Measurements from ENCODE around the gene TVP23C.
"Not testable (repeated sequence)": the region's sequence is repeated elsewhere in the genome, so short reads cannot be mapped to it uniquely, and the experiment has no call there.

TVP23C gene

DNA sequence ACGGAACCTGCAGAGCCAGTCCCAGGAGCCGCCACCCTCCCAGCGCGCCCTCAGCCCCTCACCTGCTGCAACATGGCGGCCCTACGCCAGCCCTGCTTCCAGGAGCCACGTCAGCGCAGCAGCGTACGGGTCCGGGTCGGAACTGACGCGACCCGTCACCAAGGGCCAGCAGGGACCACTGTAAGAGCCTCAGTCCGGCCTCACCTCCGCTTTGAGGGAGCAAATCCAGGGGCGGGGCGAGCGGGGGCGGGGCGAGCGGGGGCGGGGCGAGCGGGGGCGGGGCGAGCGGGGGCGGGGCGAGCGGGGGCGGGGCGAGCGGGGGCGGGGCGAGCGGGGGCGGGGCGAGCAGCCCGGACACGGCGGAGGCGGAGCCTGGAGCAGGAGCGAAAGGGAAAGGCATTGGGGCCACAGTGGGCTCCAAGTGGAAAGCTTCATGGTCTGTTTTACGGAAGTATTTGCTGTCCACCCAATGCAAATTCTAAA is at the start of gene TVP23C:
TVP23C (minus strand) TSS at position 109 of the 483 bp plus-strand sequence; CDS start at position 74, 35 bp downstream.
- peak; percentile 8 for DNase-seq (ENCODE audit: low read depth)
- peak within 1 kb of the TSS; percentile 52 for H3K4me3 ChIP-seq (ENCODE audit: control insufficient read depth, low read depth, low read length)

DNA sequence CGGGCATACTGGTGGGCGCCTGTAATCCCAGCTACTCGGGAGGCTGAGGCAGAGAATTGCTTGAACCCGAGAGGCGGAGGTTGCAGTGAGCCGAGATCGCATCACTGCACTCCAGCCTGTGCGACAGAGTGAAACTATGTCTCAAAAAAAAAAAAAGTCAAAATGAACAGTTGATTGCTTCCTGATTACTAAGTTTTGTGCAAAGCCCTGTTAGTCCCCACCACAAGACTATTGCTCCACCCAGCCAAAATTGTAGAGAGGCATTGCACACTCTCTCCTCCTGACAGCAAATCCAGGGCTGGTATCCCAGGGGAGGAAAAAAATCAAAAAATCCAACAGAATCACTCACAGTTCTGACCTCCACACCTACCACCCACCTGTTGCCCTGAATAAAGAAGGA is 29.7 kb upstream of the TVP23C start:
- not testable (repeated sequence) for H3K4me3 ChIP-seq (ENCODE audit: control insufficient read depth, low read depth, low read length); DNase-seq (ENCODE audit: low read depth)

DNA sequence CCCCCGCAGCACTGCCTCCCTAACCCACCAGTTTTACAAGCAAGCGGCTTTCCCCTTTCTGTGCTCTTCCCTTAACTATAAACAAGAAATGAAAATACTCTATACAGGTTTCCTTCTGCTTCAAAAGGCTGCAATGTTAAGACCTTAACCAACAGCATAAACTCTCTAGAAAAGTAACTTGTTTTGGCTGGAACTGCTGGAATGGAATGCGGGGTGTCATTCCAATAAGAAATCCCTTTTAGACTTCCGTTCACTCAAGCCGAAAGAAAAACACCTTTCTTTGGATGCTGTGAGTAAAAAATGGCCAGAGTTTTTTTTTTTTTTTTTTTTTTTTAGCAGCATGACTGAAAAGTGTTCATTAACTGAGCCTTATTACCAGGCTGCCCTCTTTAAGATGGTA is 28.7 kb upstream of the TVP23C start:
- DNase-seq (ENCODE audit: low read depth); H3K4me3 ChIP-seq (ENCODE audit: control insufficient read depth, low read depth, low read length): not testable (repeated sequence)

DNA sequence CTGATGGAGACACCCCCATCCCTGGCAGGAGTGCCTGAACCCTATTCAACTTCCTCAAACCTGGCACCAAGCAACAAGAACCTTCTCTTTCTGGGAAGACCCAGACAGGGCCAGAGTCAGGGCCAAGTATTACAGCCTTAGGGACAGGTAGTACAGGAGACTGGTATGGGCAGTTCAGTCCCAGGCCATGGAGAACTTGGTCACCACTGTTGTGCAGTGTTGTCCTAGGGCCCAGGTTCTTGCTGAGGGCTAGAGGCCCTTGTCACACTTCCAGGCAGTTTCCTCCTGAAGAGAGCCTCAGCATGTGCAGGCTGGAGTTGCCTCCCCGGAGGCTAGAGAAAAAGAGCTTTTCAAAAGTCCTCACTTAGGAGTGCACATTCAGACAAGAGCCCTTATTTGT is 27.6 kb upstream of the TVP23C start:
- not testable (repeated sequence) for H3K4me3 ChIP-seq (ENCODE audit: control insufficient read depth, low read depth, low read length); DNase-seq (ENCODE audit: low read depth)

DNA sequence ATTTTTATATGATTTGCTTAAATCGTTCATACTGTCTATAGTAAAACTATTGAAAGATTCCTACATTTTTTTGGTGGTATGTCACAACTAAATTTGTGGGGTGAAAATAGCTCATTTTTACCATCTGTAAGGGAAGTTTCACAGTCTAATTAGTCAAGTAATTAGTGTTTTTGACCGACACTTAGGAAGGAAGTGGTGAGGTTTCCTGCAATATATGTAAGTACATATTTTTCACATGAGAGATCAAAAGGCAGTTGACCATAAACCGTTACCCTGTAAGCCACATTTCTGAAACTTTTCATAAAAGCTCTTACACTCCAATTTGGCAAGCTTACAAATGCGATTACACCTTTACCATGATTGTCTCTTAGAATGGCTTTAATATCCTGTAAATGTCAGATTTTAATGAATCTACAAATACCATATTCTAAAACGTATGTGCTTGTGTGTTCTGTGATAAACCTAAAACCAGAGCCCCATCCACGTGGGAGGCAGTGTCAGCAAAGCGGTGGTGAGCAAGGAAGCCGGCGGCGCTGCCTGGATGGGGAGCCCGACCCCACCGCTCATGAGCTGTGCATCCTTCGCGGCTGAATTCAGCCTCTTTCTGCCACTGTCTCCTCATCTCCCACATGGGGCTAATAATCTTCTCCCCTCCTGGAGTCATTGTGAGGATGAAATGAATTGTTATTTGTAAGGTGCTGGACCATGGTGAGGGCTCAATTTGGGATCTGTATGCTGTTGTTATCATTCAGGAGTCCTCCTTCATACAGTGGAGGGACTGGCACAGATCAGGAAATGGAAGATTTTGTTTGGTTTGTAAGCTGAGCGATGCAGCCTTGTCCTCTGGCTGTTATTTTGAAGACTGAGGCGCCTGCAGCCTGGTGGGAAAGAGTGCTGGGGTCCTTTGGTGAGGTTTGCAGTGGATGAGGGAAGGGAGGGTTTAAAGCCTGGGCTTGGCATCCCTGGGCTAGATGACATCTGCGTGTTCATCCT is 26.6 kb upstream of the TVP23C start:
- DNase-seq (ENCODE audit: low read depth), result not testable (repeated sequence)

DNA sequence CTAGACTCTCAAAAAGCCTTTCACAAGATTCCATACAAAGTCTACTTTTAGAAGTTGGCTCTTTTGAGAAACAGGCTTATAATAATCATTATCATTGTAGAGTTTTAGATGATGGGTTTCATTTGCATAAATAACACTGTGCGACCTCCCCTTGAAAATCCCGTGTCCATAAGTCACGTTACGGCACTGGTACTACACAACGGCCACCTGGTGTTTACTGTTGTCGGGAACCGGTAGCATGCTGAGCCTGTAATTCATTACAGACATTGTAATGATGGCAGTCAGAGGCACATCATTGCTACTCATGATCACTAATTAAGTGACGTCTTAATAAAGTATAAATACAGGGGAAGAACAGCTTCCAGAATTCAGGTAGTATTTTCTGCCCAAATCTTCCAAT is 24.7 kb upstream of the TVP23C start:
- H3K4me3 ChIP-seq (ENCODE audit: control insufficient read depth, low read depth, low read length); DNase-seq (ENCODE audit: low read depth): not testable (repeated sequence)

More for the DNA sequence above, 26.6 kb upstream of the TVP23C start:
- H3K4me3 ChIP-seq (ENCODE audit: control insufficient read depth, low read depth, low read length), result not testable (repeated sequence)

DNA sequence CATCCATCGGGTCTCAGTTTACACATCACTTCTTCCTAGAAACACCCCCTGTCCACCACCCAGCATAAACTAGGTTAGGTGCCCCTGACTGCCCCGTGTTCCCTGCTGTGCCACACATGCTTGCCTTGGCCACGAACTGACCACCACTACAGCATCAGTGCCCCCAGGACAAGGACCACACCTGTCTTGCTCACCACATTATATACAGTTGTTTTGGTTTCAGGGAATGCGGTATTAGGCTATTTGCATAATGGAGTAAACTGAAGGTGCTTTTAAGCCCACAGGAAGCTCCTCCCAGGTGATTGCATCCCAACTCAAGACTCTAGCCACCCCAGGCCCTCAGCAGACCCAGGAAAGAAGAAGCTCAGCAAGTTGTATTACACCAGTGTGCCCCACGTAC is 20.0 kb upstream of the TVP23C start:
- not testable (repeated sequence) for DNase-seq (ENCODE audit: low read depth); H3K4me3 ChIP-seq (ENCODE audit: control insufficient read depth, low read depth, low read length)

DNA sequence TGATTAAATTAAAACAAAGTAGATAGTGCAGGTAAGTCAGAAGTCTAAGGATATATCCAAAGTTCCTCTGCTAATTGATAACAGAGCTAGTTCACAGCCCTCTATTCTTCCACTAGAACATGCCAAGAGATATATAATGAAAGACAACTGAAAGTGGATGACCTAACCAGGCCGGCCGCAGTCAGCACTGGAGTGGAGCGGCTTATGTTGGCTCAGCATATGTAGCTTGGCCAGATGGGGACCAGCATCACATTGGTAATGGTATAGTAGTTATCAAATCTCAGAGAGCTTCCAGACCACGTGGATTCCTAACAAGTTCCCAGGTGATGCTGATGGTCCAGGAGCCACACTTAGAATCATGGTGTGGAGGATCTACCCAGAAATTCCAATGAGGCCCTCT is 18.2 kb upstream of the TVP23C start:
- not testable (repeated sequence) for H3K4me3 ChIP-seq (ENCODE audit: control insufficient read depth, low read depth, low read length); DNase-seq (ENCODE audit: low read depth)

DNA sequence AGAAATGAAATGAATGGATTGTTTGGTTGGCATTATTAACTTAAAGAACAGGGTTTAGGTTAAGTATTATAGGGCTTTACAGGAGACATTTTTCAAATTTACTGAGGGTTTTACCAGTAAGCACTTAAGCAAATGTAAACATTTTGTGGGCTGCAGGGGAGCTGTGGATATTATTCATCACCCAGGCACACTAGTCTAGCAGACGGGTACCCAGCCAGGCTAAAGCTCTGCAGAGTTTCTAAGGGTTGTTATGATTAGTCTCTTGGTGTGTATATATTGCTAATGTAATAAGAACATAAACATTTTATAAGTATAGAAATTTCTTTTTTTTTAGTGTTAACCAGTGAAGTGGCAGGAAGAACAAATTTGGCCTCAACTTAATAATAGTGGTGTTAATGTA is 13.6 kb upstream of the TVP23C start:
- H3K4me3 ChIP-seq (ENCODE audit: control insufficient read depth, low read depth, low read length); DNase-seq (ENCODE audit: low read depth): not testable (repeated sequence)

DNA sequence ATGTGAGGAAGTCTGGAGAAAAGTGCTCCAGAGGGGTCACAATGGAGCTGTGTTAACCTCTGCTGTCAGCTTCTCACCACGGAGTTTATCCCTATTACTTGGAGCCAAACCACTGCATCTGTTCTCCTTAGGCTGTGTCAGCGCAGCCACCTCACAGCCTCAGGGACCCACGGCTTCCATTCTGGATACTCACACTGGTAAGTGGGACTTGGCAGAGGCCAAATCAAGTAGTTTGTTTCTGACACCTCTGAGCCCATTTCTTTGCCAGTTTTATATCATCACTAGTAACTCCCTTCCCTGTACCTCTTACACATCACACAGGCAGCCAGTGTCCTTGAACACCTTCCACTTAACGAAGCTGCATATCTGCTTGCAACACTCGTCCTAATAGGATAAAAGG is 11.4 kb upstream of the TVP23C start:
- not testable (repeated sequence) for DNase-seq (ENCODE audit: low read depth); H3K4me3 ChIP-seq (ENCODE audit: control insufficient read depth, low read depth, low read length)

DNA sequence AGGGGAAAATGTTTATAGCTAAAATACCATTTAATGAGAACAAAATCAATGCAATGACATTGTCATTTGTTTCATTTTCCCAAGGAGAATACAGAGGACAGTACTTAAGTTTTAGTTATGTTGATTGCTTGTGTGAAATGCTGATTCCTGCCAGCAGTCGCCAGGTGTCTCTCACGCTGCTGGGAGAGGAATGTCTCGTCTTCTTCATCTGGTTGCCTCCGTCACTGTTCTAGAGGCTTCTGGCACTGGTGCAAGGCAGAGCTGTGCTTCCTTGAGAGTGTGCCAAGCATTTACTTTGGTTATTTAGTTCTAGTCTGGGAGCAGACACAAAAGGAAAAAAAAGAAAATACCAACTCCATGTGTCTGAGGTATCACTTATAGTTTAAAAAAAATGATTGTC is 10.6 kb upstream of the TVP23C start:
- H3K4me3 ChIP-seq (ENCODE audit: control insufficient read depth, low read depth, low read length); DNase-seq (ENCODE audit: low read depth): not testable (repeated sequence)

DNA sequence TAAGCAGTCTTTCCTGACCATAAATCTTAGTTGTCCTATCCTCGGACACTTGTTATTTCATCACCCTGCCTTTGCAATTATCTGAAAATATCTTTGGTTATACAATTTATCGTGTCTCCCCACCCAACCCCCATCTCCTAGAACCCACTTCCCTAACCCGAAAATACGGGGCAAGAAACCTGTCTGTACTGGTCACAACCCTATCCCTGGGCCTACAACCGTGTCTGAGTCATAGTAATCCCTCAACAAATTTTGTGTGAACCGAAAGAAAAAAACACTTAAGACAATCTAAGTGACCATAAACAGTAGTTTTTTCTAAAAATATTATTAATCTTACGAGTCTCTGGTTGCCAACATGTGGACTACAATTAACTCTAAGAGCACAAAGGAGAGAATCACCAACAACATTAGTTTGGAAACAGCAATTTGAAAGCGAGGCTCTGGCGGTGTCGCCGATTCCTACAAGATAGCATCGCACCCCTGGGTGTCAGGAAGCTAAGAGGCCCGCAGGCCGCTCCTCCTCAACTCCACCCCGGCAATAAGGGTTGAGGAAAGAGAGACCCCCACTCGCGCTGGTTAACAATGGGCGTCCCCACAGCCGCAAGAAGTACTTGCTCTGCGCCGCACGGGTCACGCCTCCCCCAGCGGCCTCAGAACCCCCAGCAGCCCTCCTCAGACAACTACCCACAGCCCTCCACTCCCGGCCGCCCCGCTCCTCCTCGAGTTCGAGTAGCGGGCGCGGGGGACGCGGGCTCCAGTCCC is 489 bp downstream of the TVP23C start:
- H3K4me3 ChIP-seq (ENCODE audit: control insufficient read depth, low read depth, low read length), result peak overlapping the region; percentile 52
- not testable (repeated sequence) for DNase-seq (ENCODE audit: low read depth)

DNA sequence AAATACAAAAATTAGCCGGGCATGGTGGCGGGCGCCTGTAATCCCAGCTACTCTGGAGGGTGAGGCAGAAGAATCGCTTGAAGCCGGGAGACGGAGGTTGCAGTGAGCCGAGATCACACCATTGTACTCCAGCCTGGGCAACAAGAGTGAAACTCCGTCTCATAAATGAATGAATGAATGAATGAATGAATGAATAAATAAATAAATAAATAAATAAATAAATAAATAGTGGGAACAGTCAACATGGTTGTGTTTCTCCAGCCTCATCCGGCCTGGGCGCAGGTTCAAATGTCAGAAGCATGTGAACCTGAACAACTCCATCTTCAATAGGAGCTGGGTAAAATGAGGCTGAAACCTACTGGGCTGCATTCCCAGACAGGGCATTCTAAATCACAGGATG is 1.8 kb downstream of the TVP23C start:
- not testable (repeated sequence) for H3K4me3 ChIP-seq (ENCODE audit: control insufficient read depth, low read depth, low read length); DNase-seq (ENCODE audit: low read depth)

DNA sequence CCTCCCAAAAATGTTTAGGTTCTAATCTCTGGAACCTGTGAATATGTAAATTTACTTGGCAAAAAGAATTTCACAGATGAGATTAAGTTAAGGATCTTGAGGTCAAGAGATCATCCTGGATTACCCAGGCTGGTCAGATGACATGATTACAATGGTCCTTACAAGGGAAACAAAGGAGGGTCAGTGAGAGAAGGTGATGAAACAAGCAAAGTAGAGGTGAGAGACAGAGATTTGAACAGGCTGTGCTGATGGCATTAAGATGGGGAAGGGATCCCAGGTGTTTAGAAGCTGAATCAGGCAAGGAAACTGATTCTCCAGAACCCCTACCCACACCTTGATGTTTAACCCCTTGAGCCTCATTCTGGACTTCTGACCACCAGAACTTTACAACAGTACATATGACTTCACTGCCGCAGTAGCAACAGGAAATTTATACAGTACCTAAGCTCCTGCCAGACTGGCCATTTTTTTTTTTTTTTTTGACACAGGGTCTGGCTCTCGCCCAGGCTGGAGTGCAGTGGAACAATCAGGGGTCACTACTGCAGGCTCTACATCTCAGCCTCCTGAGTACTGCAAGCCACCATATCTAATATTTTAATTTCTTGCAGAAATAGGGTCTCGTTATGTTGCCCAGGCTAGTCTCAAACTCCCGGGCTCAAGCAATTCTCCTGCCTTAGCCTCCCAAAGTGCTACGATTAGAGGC is 4.7 kb downstream of the TVP23C start:
- DNase-seq (ENCODE audit: low read depth); H3K4me3 ChIP-seq (ENCODE audit: control insufficient read depth, low read depth, low read length): not testable (repeated sequence)

DNA sequence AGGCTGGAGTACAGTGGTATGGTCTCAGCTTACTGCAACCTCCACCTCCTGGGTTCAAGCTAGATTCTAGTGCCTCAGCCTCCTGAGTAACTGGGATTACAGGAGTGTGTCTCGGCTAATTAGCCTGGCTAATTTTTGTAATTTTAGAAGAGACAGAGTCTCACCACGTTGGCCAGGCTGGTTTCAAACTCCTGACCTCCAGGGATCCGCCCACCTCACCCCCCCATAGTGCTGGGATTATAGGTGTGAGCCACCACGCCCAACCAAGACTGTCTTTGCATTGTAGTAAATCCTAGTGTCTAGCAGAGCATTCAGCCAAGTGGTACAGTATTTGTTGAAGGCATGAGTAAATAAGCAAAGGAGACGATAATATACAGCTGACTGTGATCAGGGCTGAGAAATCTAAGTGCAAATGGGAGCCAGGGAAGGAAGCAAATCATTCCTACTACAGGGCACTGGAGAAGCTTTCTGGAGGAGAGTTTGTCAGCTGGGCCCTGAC is 5.9 kb downstream of the TVP23C start:
- DNase-seq (ENCODE audit: low read depth); H3K4me3 ChIP-seq (ENCODE audit: control insufficient read depth, low read depth, low read length): not testable (repeated sequence)

DNA sequence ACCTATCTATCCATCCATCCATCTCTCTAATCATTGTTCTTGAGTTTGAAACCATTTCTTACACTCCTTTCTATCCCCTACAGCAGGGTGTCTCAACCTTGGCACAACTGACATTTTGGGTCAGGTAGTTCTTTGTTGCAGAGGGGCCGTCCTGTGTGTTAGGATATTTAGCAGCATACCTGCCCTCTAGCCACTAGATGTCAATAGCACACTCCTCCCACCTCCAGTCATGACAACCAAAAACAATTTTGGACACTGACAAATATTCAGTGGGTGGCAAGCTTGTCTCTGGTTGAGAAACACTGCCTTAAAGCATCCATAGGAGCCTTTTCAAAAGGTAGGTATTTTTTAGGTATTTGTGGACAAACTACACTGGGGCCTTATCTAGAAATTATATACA is 10.4 kb downstream of the TVP23C start:
- DNase-seq (ENCODE audit: low read depth); H3K4me3 ChIP-seq (ENCODE audit: control insufficient read depth, low read depth, low read length): not testable (repeated sequence)

DNA sequence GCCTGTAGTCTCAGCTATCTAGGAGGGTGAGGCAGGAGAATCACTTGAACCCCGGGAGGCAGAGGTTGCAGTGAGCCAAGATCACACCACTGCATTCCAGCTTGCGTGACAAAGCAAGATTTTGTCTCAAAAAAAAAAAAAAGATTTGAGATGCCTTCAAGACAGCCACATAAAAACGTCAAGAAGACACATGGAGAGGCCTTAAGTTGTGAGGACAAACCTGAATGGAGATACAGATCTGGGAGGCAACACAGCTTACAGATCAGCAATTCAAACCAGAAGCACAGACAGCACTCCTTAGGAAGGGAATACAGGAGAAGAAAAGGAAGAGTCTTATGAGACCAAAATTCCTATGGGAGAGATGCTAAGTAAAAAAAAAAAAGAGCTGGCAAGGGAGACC is 13.7 kb downstream of the TVP23C start:
- not testable (repeated sequence) for DNase-seq (ENCODE audit: low read depth); H3K4me3 ChIP-seq (ENCODE audit: control insufficient read depth, low read depth, low read length)

DNA sequence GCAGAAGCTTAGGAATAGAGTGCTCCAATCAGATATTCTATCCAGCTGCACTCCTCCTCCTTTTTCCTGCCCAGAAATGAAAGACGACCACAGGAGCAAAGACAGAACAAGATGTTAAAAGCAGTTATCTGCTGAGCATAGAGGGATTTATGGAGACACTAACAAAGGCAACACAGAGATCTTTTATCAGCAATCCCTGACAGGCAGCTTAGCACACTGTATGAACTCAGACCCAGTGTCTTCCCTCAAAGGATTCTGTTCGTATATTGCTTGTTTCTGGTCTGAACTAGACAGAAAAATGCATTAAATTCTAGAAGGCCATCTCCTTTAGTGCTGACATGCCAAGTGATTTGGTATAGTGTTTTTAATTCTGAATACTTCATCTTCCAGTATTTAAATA is 16.7 kb downstream of the TVP23C start:
- DNase-seq (ENCODE audit: low read depth), result not testable (repeated sequence)

More for the DNA sequence above, 16.7 kb downstream of the TVP23C start:
- not testable (repeated sequence) for H3K4me3 ChIP-seq (ENCODE audit: control insufficient read depth, low read depth, low read length)

All from AG09309 (cell line).